ENCODE data around the gene TGFA. TPM values are rescaled to one million over a fixed set of nuclear protein-coding genes. Genes with fewer than 3 reads are reported as not detected.

TGFA gene
- total RNA-seq, 1 experiment from 2014 or later = 50.1 TPM

GRCh38 chr2:70546885-70547284 is 6.7 kb downstream of the TGFA start (continued):
- TF ChIP-seq ZBTB33 (IDR thresholded peaks at IDR 0.05; ENCODE audit: extremely low read depth, insufficient replicate concordance, low read length) (no peak), POLR2A (IDR thresholded peaks at IDR 0.05; ENCODE audit: borderline replicate concordance, extremely low read depth, insufficient read depth, insufficient read length) (no peak), SIN3A (IDR thresholded peaks at IDR 0.05; ENCODE audit: low read depth) (no peak), SRF (IDR thresholded peaks at IDR 0.05; ENCODE audit: low read depth) (no peak)

GRCh38 chr2:70546376-70546775 is 7.2 kb downstream of the TGFA start:
- H3K4me2 ChIP-seq (ENCODE audit: low read length) = peak overlapping the region; percentile 59
- H2AFZ ChIP-seq (ENCODE audit: low read depth, low read length, poor library complexity, severe bottlenecking) = no peak overlapping the region
- RAD21 ChIA-PET (ENCODE audit: low non-redundant PET in 1 of 2, low total read pairs in 2 of 2, uncharacterized antibody in 2 of 2, unreplicated experiment in 2 of 2) = no interaction called here
- H3K36me3 ChIP-seq (ENCODE audit: control insufficient read depth in 1 of 2, insufficient read depth in 2 of 2, low read length in 2 of 2) = no peaks in the 10 kb centered on the region
- peaks cover 100% of the 10 kb centered on the region for H3K79me2 ChIP-seq (ENCODE audit: insufficient read depth, low read length)
- ATAC-seq = peak; percentile 49
- no peak overlapping the region for H3K27ac ChIP-seq (ENCODE audit: low read depth, low read length)
- no peaks in the 10 kb centered on the region for H3K9me3 ChIP-seq (ENCODE audit: control insufficient read depth in 1 of 2, insufficient read depth in 1 of 2, low read depth in 1 of 2, low read length in 2 of 2)
- H3K9me2 ChIP-seq (ENCODE audit: insufficient read depth) = no peaks in the 10 kb centered on the region
- H3K27me3 ChIP-seq (ENCODE audit: insufficient read depth, low read length) = no peaks in the 10 kb centered on the region
- BruUV-seq (replicated peaks) = no TSS peak
- H3K9ac ChIP-seq (ENCODE audit: low read length) = 0 out of 2 replicates have a peak overlapping the region, but pooled peaks have one; percentile 22
- DNase-seq (ENCODE audit: low read depth, low spot score) = no peak
- CTCF ChIA-PET = no interaction called here
- peaks cover 33 to 53% of the 10 kb centered on the region in 2 experiments for H3K4me1 ChIP-seq (ENCODE audit: control insufficient read depth in 1 of 2, insufficient read depth in 2 of 2, low read length in 2 of 2)
- intact Hi-C loops (cut with micrococcal nuclease) = no loop called here
- TF ChIP-seq SRF (IDR thresholded peaks at IDR 0.05; ENCODE audit: low read depth) = no peak
- TF ChIP-seq FOSL1 (IDR thresholded peaks at IDR 0.05; ENCODE audit: low read depth) = 0 out of 2 replicates have a peak, but pooled peaks have one; percentile 18
- peak overlapping the region in 1 of 2 experiments; percentile 12; a peak in 1 of 4 replicates for H3K4me3 ChIP-seq (replicated peaks in 1 of 2; ENCODE audit: low read depth in 1 of 2, low read length in 2 of 2)
- H4K20me1 ChIP-seq (ENCODE audit: insufficient read depth) = no peaks in the 10 kb centered on the region
- POLR2A ChIA-PET = no interaction called here

Measured in HCT116 (cell line).